Hindlimb muscle (tissue), 1 donor: Measurements from ENCODE around the gene SPATA4. TPM values are rescaled to one million over a fixed set of nuclear protein-coding genes. Genes with fewer than 3 reads are reported as not detected.
"Not testable (repeated sequence)": the region's sequence is repeated elsewhere in the genome, so short reads cannot be mapped to it uniquely, and the experiment has no call there.

Experiments
- DNase-seq: peaks from one replicate; pipeline ENCODE4 v3.0.0-alpha.2; 2013
- polyA plus RNA-seq: library from polyadenylated mRNA; unstranded; fragments of 120-200 nt; gene quantifications from one replicate; pipeline ENCODE4 v1.2.1, GENCODE V29; 2013; ENCODE audit not compliant: insufficient read length

SPATA4 gene
- polyA plus RNA-seq, result 0.40 TPM

GRCh38 chr4:176195184-176195978 lies at the start of gene SPATA4:
TSS of gene SPATA4 (minus strand) at chr4:176195585. CDS start at chr4:176195562, 23 bp downstream.
- peak; percentile 93 for DNase-seq

GRCh38 chr4:176242764-176243347 lies 47.5 kb upstream of the SPATA4 start:
- DNase-seq, result no peak

GRCh38 chr4:176241703-176242102 lies 46.3 kb upstream of the SPATA4 start:
- no peak for DNase-seq

GRCh38 chr4:176238826-176239225 lies 43.4 kb upstream of the SPATA4 start:
- DNase-seq, result no peak

GRCh38 chr4:176238157-176238610 lies 42.8 kb upstream of the SPATA4 start:
- DNase-seq, result peak; percentile 33

- no peak for DNase-seq
These were observed 41.6 kb upstream of the SPATA4 start for GRCh38 chr4:176236946-176237345.

GRCh38 chr4:176230836-176231235 lies 35.5 kb upstream of the SPATA4 start:
- DNase-seq, result no peak

GRCh38 chr4:176229645-176230044 lies 34.3 kb upstream of the SPATA4 start:
- DNase-seq, result no peak

- no peak for DNase-seq
These were observed 31.4 kb upstream of the SPATA4 start for GRCh38 chr4:176226736-176227135.

GRCh38 chr4:176223561-176223960 lies 28.2 kb upstream of the SPATA4 start:
- DNase-seq, result no peak

- no peak for DNase-seq
These were observed 26.8 kb upstream of the SPATA4 start for GRCh38 chr4:176222149-176222548.

- no peak for DNase-seq
These were observed 22.1 kb upstream of the SPATA4 start for GRCh38 chr4:176217510-176217909.

- not testable (repeated sequence) for DNase-seq
These were observed 17.0 kb upstream of the SPATA4 start for GRCh38 chr4:176212351-176212750.

- no peak for DNase-seq
These were observed 15.4 kb upstream of the SPATA4 start for GRCh38 chr4:176210579-176211296.

- no peak for DNase-seq
These were observed 14.7 kb upstream of the SPATA4 start for GRCh38 chr4:176210101-176210500.

- no peak for DNase-seq
These were observed 14.2 kb upstream of the SPATA4 start for GRCh38 chr4:176209535-176209934.

GRCh38 chr4:176207839-176208238 lies 12.5 kb upstream of the SPATA4 start:
- no peak for DNase-seq

GRCh38 chr4:176205299-176205698 lies 9.9 kb upstream of the SPATA4 start:
- DNase-seq, result no peak

GRCh38 chr4:176198316-176198903 lies 3.0 kb upstream of the SPATA4 start:
- DNase-seq, result no peak

- DNase-seq, result no peak
These were observed 1.4 kb downstream of the SPATA4 start for GRCh38 chr4:176193938-176194337.

- DNase-seq, result no peak
These were observed 2.3 kb downstream of the SPATA4 start for GRCh38 chr4:176193126-176193525.

- no peak for DNase-seq
These were observed 3.4 kb downstream of the SPATA4 start for GRCh38 chr4:176191974-176192373.
